ENCODE data around the gene TRPM1.

The TRPM1 gene

GRCh38 chr15:31017311-31017710, 84.2 kb downstream of the TRPM1 start:
- DNase-seq (ENCODE audit: low read depth) = no peak

GRCh38 chr15:31016446-31016915, 85.0 kb downstream of the TRPM1 start:
- peak; percentile 95 for DNase-seq (ENCODE audit: low read depth)

- DNase-seq (ENCODE audit: low read depth) = no peak
These were observed 87.0 kb downstream of the TRPM1 start for GRCh38 chr15:31014608-31014925.

- DNase-seq (ENCODE audit: low read depth) = peak; percentile 34
These were observed 87.5 kb downstream of the TRPM1 start for GRCh38 chr15:31013863-31014607.

- DNase-seq (ENCODE audit: low read depth) = no peak
These were observed 89.1 kb downstream of the TRPM1 start for GRCh38 chr15:31012455-31012854.

GRCh38 chr15:31010036-31010435, 91.5 kb downstream of the TRPM1 start:
- no peak for DNase-seq (ENCODE audit: low read depth)

- DNase-seq (ENCODE audit: low read depth) = no peak
These were observed 95.9 kb downstream of the TRPM1 start for GRCh38 chr15:31005660-31006059.

- peak; percentile 50 for DNase-seq (ENCODE audit: low read depth)
These were observed 97.2 kb downstream of the TRPM1 start for GRCh38 chr15:31004220-31004733.

- peak; percentile 39 for DNase-seq (ENCODE audit: low read depth)
These were observed 99.8 kb downstream of the TRPM1 start for GRCh38 chr15:31001702-31002101.

- DNase-seq (ENCODE audit: low read depth) = no peak
These were observed 101.8 kb downstream of the TRPM1 start for GRCh38 chr15:30999729-31000128.

GRCh38 chr15:30997270-30997669, 104.3 kb downstream of the TRPM1 start:
- DNase-seq (ENCODE audit: low read depth) = no peak

GRCh38 chr15:30992249-30992864, 109.2 kb downstream of the TRPM1 start:
- no peak for DNase-seq (ENCODE audit: low read depth)

- DNase-seq (ENCODE audit: low read depth) = peak; percentile 87
These were observed 110.0 kb downstream of the TRPM1 start, which contains the start of gene MTMR10 for GRCh38 chr15:30991255-30992235. Gene MTMR10 (minus strand): TSS chr15:30991628. CDS start chr15:30991506, 122 bp downstream.

- peak; percentile 33 for DNase-seq (ENCODE audit: low read depth)
These were observed 110.9 kb downstream of the TRPM1 start for GRCh38 chr15:30990446-30991254.

- peak; percentile 24 for DNase-seq (ENCODE audit: low read depth)
These were observed 111.5 kb downstream of the TRPM1 start for GRCh38 chr15:30990036-30990435.

GRCh38 chr15:30985081-30985531, 116.4 kb downstream of the TRPM1 start:
- DNase-seq (ENCODE audit: low read depth) = peak; percentile 74

GRCh38 chr15:30984542-30984941, 117.0 kb downstream of the TRPM1 start:
- peak; percentile 10 for DNase-seq (ENCODE audit: low read depth)

- DNase-seq (ENCODE audit: low read depth) = peak; percentile 22
These were observed 117.4 kb downstream of the TRPM1 start for GRCh38 chr15:30984118-30984517.

GRCh38 chr15:30979457-30979856, 122.1 kb downstream of the TRPM1 start:
- DNase-seq (ENCODE audit: low read depth) = no peak

GRCh38 chr15:30978328-30978727, 123.2 kb downstream of the TRPM1 start:
- DNase-seq (ENCODE audit: low read depth) = no peak

- no peak for DNase-seq (ENCODE audit: low read depth)
These were observed 127.4 kb downstream of the TRPM1 start for GRCh38 chr15:30974112-30974511.

All from EH (cell line).